SK-N-SH (cell line): ENCODE results near the gene WASL. TPM values are rescaled to one million over a fixed set of nuclear protein-coding genes. Genes with fewer than 3 reads are reported as not detected.
"Not testable (repeated sequence)": the region's sequence is repeated elsewhere in the genome, so short reads cannot be mapped to it uniquely, and the experiment has no call there.

Experiments
- CTCF ChIA-PET: fragments of 300-600, 350-600 bp; formaldehyde crosslinking; extraction: SDS; loops from one replicate; lab custom pipeline; 2021; lab: Yijun Ruan, JAX
- POLR2A ChIA-PET: fragments of 350-600 bp; sonication (Branson Sonifier 250); formaldehyde crosslinking; extraction: SDS; loops from one replicate; lab custom pipeline; 2020; ENCODE audit warnings: antibody characterized with exemption, inconsistent platforms; lab: Yijun Ruan, JAX
- DNase-seq: peaks from one replicate; pipeline ENCODE4 v3.0.0; 2012
- H2AFZ ChIP-seq: fragments of 200-600 bp; sonication (generic); 2 replicates; pipeline ENCODE4 v1.8.1; 2016; ENCODE audit warnings: antibody characterized with exemption, mild to moderate bottlenecking, low read depth
- H3F3A ChIP-seq: fragments of 200-600 bp; sonication (generic); replicated peaks from 2 replicates; pipeline ENCODE3; 2016; ENCODE audit warnings: antibody characterized with exemption, mild to moderate bottlenecking; ENCODE audit not compliant: insufficient read depth
- H3K27ac ChIP-seq, 2 experiments: fragments of 200-500 bp in 1 of 2; fragments of 200-600 bp in 1 of 2; sonication (Bioruptor generic) in 1 of 2; sonication (generic), shearing (Covaris generic) in 1 of 2; 2 replicates each; pipeline versions ENCODE4 v1.5.1 to v1.6.1; 2014 to 2016; ENCODE audit warnings: low read depth in 2 of 2, inconsistent platforms in 1 of 2, low read length in 1 of 2, mild to moderate bottlenecking in 1 of 2, mixed read lengths in 1 of 2
- H3K27me3 ChIP-seq: fragments of 200-600 bp; sonication (generic), shearing (Covaris generic); 2 replicates; pipeline ENCODE4 v1.6.1; 2016; ENCODE audit warnings: mixed run types; ENCODE audit not compliant: insufficient read depth
- H3K36me3 ChIP-seq, 2 experiments: fragments of 200-500 bp in 1 of 2; fragments of 200-600 bp in 1 of 2; sonication (Bioruptor generic) in 1 of 2; sonication (generic) in 1 of 2; replicated peaks in 1 of 2; 2 replicates each; pipeline versions ENCODE3 to v1.5.1; 2014 to 2016; ENCODE audit warnings: low read length in 1 of 2, mild to moderate bottlenecking in 1 of 2; ENCODE audit not compliant: insufficient read depth in 2 of 2, control insufficient read depth in 1 of 2
- H3K4me1 ChIP-seq, 2 experiments: fragments of 200-500 bp in 1 of 2; fragments of 200-600 bp in 1 of 2; sonication (Bioruptor generic) in 1 of 2; sonication (generic), shearing (Covaris generic) in 1 of 2; 2 replicates each; pipeline versions ENCODE4 v1.5.1 to v1.6.1; 2014 to 2016; ENCODE audit warnings: low read depth in 1 of 2, low read length in 1 of 2, mixed run types in 1 of 2; ENCODE audit not compliant: insufficient read depth in 2 of 2, control insufficient read depth in 1 of 2
- H3K4me2 ChIP-seq: fragments of 200-600 bp; sonication (generic), shearing (Covaris generic); 2 replicates; pipeline ENCODE4 v1.6.1; 2017; ENCODE audit warnings: mixed run types
- H3K4me3 ChIP-seq, 2 experiments: fragments of 200-500 bp in 1 of 2; fragments of 200-600 bp in 1 of 2; sonication (Bioruptor generic) in 1 of 2; sonication (generic), shearing (Covaris generic) in 1 of 2; 2 replicates each; pipeline versions ENCODE4 v1.5.1 to v1.8.1; 2014 to 2016; ENCODE audit warnings: low read depth in 2 of 2, inconsistent platforms in 1 of 2, low read length in 1 of 2, mild to moderate bottlenecking in 1 of 2, mixed read lengths in 1 of 2, moderate library complexity in 1 of 2
- H3K79me2 ChIP-seq: fragments of 200-600 bp; sonication (generic); 2 replicates; pipeline ENCODE4 v1.8.1; 2017; ENCODE audit warnings: mild to moderate bottlenecking; ENCODE audit not compliant: insufficient read depth
- H3K9ac ChIP-seq: fragments of 200-600 bp; sonication (generic); 2 replicates; pipeline ENCODE4 v1.6.1; 2017; ENCODE audit warnings: mixed run types
- H3K9me2 ChIP-seq: fragments of 200-600 bp; sonication (generic); 2 replicates; pipeline ENCODE4 v1.6.1; 2017; ENCODE audit warnings: mixed run types
- H3K9me3 ChIP-seq: fragments of 200-600 bp; sonication (generic); 2 replicates; pipeline ENCODE4 v1.6.1; 2017; ENCODE audit warnings: mixed run types, mild to moderate bottlenecking, moderate library complexity
- H4K20me1 ChIP-seq: fragments of 200-600 bp; sonication (generic); 2 replicates; pipeline ENCODE4 v1.6.1; 2017; ENCODE audit warnings: mild to moderate bottlenecking, mixed run types; ENCODE audit not compliant: insufficient read depth
- CHD2 ChIP-seq: fragments of 150-350 bp; IDR thresholded peaks from 2 replicates; pipeline ENCODE4 v1.6.1; 2018; ENCODE audit warnings: low read length; ENCODE audit not compliant: partially characterized antibody
- EP300 ChIP-seq, 2 experiments: IDR thresholded peaks; 2 replicates each; pipeline versions ENCODE4 v1.4.0 to v1.6.1; 2012; ENCODE audit warnings: borderline replicate concordance in 1 of 2, low read depth in 1 of 2, low read length in 1 of 2
- EZH2phosphoT487 ChIP-seq: fragments of 200-600 bp; sonication (generic); IDR thresholded peaks from 2 replicates; pipeline ENCODE4 v1.6.1; 2017; ENCODE audit warnings: low read depth, mixed run types, mild to moderate bottlenecking, antibody characterized with exemption, moderate library complexity, borderline replicate concordance
- FOXM1 ChIP-seq: IDR thresholded peaks from 2 replicates; pipeline ENCODE4 v1.4.0; 2012; ENCODE audit warnings: low read depth, mild to moderate bottlenecking
- GABPA ChIP-seq: IDR thresholded peaks from 2 replicates; pipeline ENCODE4 v1.4.0; 2012; ENCODE audit warnings: low read depth, mild to moderate bottlenecking
- MEF2A ChIP-seq: IDR thresholded peaks from 2 replicates; pipeline ENCODE4 v1.4.0; 2012; ENCODE audit warnings: low read depth, borderline replicate concordance
- MXI1 ChIP-seq: IDR thresholded peaks from 2 replicates; pipeline ENCODE4 v1.6.1; 2012; ENCODE audit warnings: mild to moderate bottlenecking, low read depth, low read length, improper control_type of control experiment
- NFIC ChIP-seq: IDR thresholded peaks from 2 replicates; pipeline ENCODE4 v1.4.0; 2012; ENCODE audit warnings: borderline replicate concordance
- POLR2AphosphoS5 ChIP-seq: IDR thresholded peaks from 2 replicates; pipeline ENCODE4 v1.6.1; 2012; ENCODE audit warnings: low read depth, low read length
- SIN3A ChIP-seq: IDR thresholded peaks from 2 replicates; pipeline ENCODE4 v1.6.1; 2012; ENCODE audit warnings: low read depth, mild to moderate bottlenecking, low read length, moderate library complexity, borderline replicate concordance
- TEAD4 ChIP-seq: IDR thresholded peaks from 2 replicates; pipeline ENCODE4 v1.4.0; 2012; ENCODE audit warnings: mild to moderate bottlenecking, borderline replicate concordance; ENCODE audit not compliant: insufficient read depth
- WGBS: methylation state at CpG from one replicate; pipeline ENCODE4 v1.1.6; 2017; ENCODE audit warnings: low lambda C conversion rate; 5-methylcytosine and 5-hydroxymethylcytosine counted together
- polyA plus RNA-seq, 3 experiments: library from polyadenylated mRNA; depleted of rRNA; stranded (reverse); fragments of >200 nt; gene quantifications; 2 replicates each; pipeline ENCODE4 v1.2.3, GENCODE V29; 2012
- TF ChIP-seq, protein P1 (sequence below): fragments of 150-350 bp; IDR thresholded peaks from 2 replicates; pipeline ENCODE4 v1.6.1; 2017; ENCODE audit warnings: antibody characterized with exemption, low read length, low read depth, borderline replicate concordance
- TF ChIP-seq, protein P2 (sequence below): IDR thresholded peaks from 2 replicates; pipeline ENCODE4 v1.4.0; 2012; ENCODE audit warnings: low read depth, borderline replicate concordance
- TF ChIP-seq, protein P3 (sequence below): IDR thresholded peaks from 2 replicates; pipeline ENCODE4 v1.4.0; 2012; ENCODE audit warnings: low read depth

Gene WASL
- polyA plus RNA-seq, 1 of the 3 experiments (the other 2 are of a cell fraction), result 9.9 TPM

DNA sequence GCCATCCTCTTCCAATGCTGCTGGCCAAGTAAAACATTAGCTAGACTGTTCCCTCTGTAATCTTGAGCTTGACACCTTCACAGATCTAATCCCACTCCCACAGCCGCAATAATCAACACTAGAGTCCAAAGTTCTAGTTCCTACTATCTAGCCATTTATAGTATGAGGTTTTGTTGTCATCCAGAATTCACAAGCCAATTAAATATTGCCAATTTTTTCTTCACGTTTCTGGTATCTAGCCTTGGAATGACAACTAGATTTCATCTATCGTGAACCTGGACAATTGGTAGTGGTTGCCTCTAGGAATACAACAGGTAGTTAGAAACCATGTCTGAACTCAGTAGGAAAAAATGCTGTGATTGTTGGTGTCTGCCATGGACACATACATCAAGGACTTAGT is 10.4 kb downstream of the WASL start:
- Histone ChIP-seq H3K27ac (no peak overlapping the region), H2AFZ (no peak overlapping the region), H3K36me3 (peaks cover 0 to 16% of the 10 kb centered on the region in 2 experiments), H3K4me3 (no peak overlapping the region), H3K9me3 (no peaks in the 10 kb centered on the region), H3K9me2 (no peaks in the 10 kb centered on the region), H3K79me2 (peaks cover 99% of the 10 kb centered on the region), H3K4me2 (no peak overlapping the region), H3K27me3 (no peaks in the 10 kb centered on the region), H3F3A (peaks cover 17% of the 10 kb centered on the region), H3K4me1 (no peaks in the 10 kb centered on the region; a peak in 2 of 4 replicates), H4K20me1 (peaks cover 85% of the 10 kb centered on the region), H3K9ac (no peak overlapping the region)
- ChIA-PET POLR2A (no interaction called here), CTCF (interaction anchor here (1.5 kb wide), 1 partner anchor 37 kb away, joined by 4 read pairs; no protein-coding TSS in a partner anchor)
- no peak for DNase-seq
- TF ChIP-seq, protein P1, sequence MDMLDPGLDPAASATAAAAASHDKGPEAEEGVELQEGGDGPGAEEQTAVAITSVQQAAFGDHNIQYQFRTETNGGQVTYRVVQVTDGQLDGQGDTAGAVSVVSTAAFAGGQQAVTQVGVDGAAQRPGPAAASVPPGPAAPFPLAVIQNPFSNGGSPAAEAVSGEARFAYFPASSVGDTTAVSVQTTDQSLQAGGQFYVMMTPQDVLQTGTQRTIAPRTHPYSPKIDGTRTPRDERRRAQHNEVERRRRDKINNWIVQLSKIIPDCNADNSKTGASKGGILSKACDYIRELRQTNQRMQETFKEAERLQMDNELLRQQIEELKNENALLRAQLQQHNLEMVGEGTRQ, result no peak
- 91% methylated on average over 3 of the region's 3 CpGs for WGBS

DNA sequence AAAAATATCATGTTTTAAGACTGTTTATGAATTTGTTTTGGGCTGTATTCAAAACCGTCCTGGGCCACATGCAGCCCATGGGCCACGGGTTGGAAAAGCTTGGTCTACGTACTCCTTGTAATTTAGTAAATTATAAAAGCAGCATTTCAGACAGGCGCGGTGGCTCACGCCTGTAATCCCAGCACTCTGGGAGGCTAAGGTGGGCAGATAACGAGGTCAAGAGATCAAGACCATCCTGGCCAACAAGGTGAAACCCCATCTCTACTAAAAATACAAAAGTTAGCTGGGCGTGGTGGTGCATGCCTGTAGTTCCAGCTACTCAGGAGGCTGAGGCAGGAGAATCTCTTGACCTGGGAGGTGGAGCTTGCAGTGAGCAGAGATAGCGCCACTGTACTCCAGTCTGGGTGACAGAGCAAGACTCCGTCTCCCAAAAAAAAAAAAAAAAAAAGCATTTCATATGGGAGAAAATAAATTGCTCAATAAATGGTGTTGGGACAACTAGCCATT is 11.6 kb downstream of the WASL start:
- H3K4me2 ChIP-seq, DNase-seq, H3K9me2 ChIP-seq, H2AFZ ChIP-seq, POLR2A ChIA-PET, H3K4me1 ChIP-seq, H3K27me3 ChIP-seq, H3K9ac ChIP-seq, H3K4me3 ChIP-seq, H3K9me3 ChIP-seq, H3K27ac ChIP-seq: not testable (repeated sequence)
- Histone ChIP-seq H3F3A (peaks cover 17% of the 10 kb centered on the region), H4K20me1 (peaks cover 83% of the 10 kb centered on the region), H3K79me2 (peaks cover 99% of the 10 kb centered on the region), H3K36me3 (peaks cover 4 to 22% of the 10 kb centered on the region in 2 experiments)
- 98% methylated on average over 10 of the region's 10 CpGs for WGBS
- CTCF ChIA-PET, result interaction anchor here (1.2 to 1.5 kb wide), 3 partner anchors 8 to 36 kb away, joined by 3 to 6 read pairs (median 4); partner anchors contain the start of gene WASL

DNA sequence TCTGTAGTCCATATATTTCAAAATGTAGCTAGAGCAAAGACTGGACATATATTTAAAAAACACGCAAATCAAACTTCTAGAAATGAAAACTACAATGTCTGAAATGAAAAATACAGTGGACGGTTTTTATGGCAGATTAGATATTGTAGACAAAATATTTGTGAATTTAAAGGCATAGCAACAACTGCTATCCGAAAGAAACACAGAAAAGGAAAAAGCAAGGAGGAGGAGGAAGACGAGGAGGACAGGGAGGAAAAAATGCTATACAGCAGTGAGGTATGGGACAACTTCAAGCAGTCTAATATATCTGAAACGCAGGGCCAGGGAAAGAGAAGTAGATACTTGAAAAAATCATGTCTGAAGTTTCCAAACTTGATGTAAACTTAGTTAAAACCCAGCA is 13.3 kb downstream of the WASL start:
- WGBS, result 81% methylated on average over 5 of the region's 5 CpGs
- POLR2A ChIA-PET, result no interaction called here
- no peaks in the 10 kb centered on the region for H3K9me2 ChIP-seq
- H3K9me3 ChIP-seq, result peaks cover 8% of the 10 kb centered on the region
- no peak overlapping the region for H2AFZ ChIP-seq
- H3K4me3 ChIP-seq, result no peak overlapping the region
- peaks cover 17% of the 10 kb centered on the region for H3F3A ChIP-seq
- no peak overlapping the region for H3K4me2 ChIP-seq
- no peak overlapping the region for H3K9ac ChIP-seq
- TF ChIP-seq TEAD4, result no peak
- no peak for TF ChIP-seq FOXM1
- TF ChIP-seq EZH2phosphoT487, result no peak
- no peak for TF ChIP-seq CHD2
- TF ChIP-seq, protein P2, sequence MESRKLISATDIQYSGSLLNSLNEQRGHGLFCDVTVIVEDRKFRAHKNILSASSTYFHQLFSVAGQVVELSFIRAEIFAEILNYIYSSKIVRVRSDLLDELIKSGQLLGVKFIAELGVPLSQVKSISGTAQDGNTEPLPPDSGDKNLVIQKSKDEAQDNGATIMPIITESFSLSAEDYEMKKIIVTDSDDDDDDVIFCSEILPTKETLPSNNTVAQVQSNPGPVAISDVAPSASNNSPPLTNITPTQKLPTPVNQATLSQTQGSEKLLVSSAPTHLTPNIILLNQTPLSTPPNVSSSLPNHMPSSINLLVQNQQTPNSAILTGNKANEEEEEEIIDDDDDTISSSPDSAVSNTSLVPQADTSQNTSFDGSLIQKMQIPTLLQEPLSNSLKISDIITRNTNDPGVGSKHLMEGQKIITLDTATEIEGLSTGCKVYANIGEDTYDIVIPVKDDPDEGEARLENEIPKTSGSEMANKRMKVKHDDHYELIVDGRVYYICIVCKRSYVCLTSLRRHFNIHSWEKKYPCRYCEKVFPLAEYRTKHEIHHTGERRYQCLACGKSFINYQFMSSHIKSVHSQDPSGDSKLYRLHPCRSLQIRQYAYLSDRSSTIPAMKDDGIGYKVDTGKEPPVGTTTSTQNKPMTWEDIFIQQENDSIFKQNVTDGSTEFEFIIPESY, result no peak
- TF ChIP-seq NFIC, result no peak
- no peak for TF ChIP-seq SIN3A
- no peak for TF ChIP-seq MXI1
- TF ChIP-seq GABPA, result no peak
- TF ChIP-seq, protein P3, sequence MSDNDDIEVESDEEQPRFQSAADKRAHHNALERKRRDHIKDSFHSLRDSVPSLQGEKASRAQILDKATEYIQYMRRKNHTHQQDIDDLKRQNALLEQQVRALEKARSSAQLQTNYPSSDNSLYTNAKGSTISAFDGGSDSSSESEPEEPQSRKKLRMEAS, result no peak
- no peak for TF ChIP-seq MEF2A
- no peak for TF ChIP-seq POLR2AphosphoS5
- TF ChIP-seq EP300 (IDR thresholded peaks at IDR 0.05; ENCODE audit: borderline replicate concordance in 1 of 2, low read depth in 1 of 2, low read length in 1 of 2), result no peak
- H3K27me3 ChIP-seq, result no peaks in the 10 kb centered on the region
- DNase-seq, result no peak
- H3K79me2 ChIP-seq, result peaks cover 99% of the 10 kb centered on the region
- peaks cover 4 to 22% of the 10 kb centered on the region in 2 experiments for H3K36me3 ChIP-seq
- peaks cover 87% of the 10 kb centered on the region for H4K20me1 ChIP-seq
- H3K4me1 ChIP-seq, result no peaks in the 10 kb centered on the region; a peak in 1 of 4 replicates
- CTCF ChIA-PET, result interaction anchor here (1.6 to 2.0 kb wide), 2 partner anchors 10 to 13 kb away, joined by 6 read pairs; partner anchors contain the start of gene WASL
- no peak overlapping the region for H3K27ac ChIP-seq
